HEK293 (cell line): ENCODE results near the gene UROD.
A peak's percentile ranks its signal among the peaks of the same experiment; 100 is the strongest.

ENCODE experiments used
- KLF9 ChIP-seq: fragments of 450-650 bp; formaldehyde crosslinking; IDR thresholded peaks from 2 replicates; pipeline ENCODE4 v1.5.1; 2016; ENCODE audit warnings: missing biosample characterization, missing genetic modification characterization, low read depth
- REPIN1 ChIP-seq: fragments of 450-650 bp; formaldehyde crosslinking; IDR thresholded peaks from 2 replicates; pipeline ENCODE4 v1.5.1; 2017; ENCODE audit warnings: missing biosample characterization, missing genetic modification characterization, low read depth
- SCRT1 ChIP-seq: fragments of 450-650 bp; formaldehyde crosslinking; IDR thresholded peaks from 2 replicates; pipeline ENCODE4 v1.5.1; 2016; ENCODE audit warnings: missing biosample characterization, missing genetic modification characterization, borderline replicate concordance
- SCRT2 ChIP-seq: fragments of 450-650 bp; formaldehyde crosslinking; IDR thresholded peaks from 2 replicates; pipeline ENCODE4 v1.5.1; 2016; ENCODE audit warnings: missing biosample characterization, missing genetic modification characterization
- SP7 ChIP-seq: fragments of 450-650 bp; formaldehyde crosslinking; IDR thresholded peaks from 2 replicates; pipeline ENCODE4 v1.5.1; 2016; ENCODE audit warnings: missing biosample characterization, missing genetic modification characterization
- ZBTB1 ChIP-seq: fragments of 450-650 bp; formaldehyde crosslinking; IDR thresholded peaks from 2 replicates; pipeline ENCODE4 v1.5.1; 2016; ENCODE audit warnings: missing biosample characterization, missing genetic modification characterization
- ZBTB8A ChIP-seq: fragments of 450-650 bp; formaldehyde crosslinking; IDR thresholded peaks from 2 replicates; pipeline ENCODE4 v1.5.1; 2016; ENCODE audit warnings: missing biosample characterization, missing genetic modification characterization
- ZEB2 ChIP-seq: fragments of 450-650 bp; formaldehyde crosslinking; IDR thresholded peaks from 2 replicates; pipeline ENCODE4 v1.5.1; 2016; ENCODE audit warnings: missing biosample characterization, missing genetic modification characterization
- ZNF112 ChIP-seq: fragments of 450-650 bp; formaldehyde crosslinking; IDR thresholded peaks from 2 replicates; pipeline ENCODE4 v1.5.0; 2017; ENCODE audit warnings: missing biosample characterization, missing genetic modification characterization
- ZNF114 ChIP-seq: fragments of 450-650 bp; formaldehyde crosslinking; IDR thresholded peaks from 2 replicates; pipeline ENCODE4 v1.5.0; 2017; ENCODE audit warnings: missing biosample characterization, missing genetic modification characterization
- ZNF138 ChIP-seq: fragments of 450-650 bp; formaldehyde crosslinking; IDR thresholded peaks from 2 replicates; pipeline ENCODE4 v1.5.1; 2016; ENCODE audit warnings: missing biosample characterization, missing genetic modification characterization, borderline replicate concordance
- ZNF140 ChIP-seq: fragments of 450-650 bp; formaldehyde crosslinking; IDR thresholded peaks from 2 replicates; pipeline ENCODE4 v1.5.1; 2016; ENCODE audit warnings: missing biosample characterization, missing genetic modification characterization
- ZNF175 ChIP-seq: fragments of 450-650 bp; formaldehyde crosslinking; IDR thresholded peaks from 2 replicates; pipeline ENCODE4 v1.5.1; 2016; ENCODE audit warnings: missing biosample characterization, missing genetic modification characterization
- ZNF266 ChIP-seq: fragments of 450-650 bp; formaldehyde crosslinking; IDR thresholded peaks from 2 replicates; pipeline ENCODE4 v1.5.1; 2016; ENCODE audit warnings: missing biosample characterization, missing genetic modification characterization, low read depth
- ZNF324 ChIP-seq: fragments of 450-650 bp; formaldehyde crosslinking; IDR thresholded peaks from 2 replicates; pipeline ENCODE4 v1.5.1; 2016; ENCODE audit warnings: missing biosample characterization, missing genetic modification characterization
- ZNF473 ChIP-seq: fragments of 450-650 bp; formaldehyde crosslinking; IDR thresholded peaks from 2 replicates; pipeline ENCODE4 v1.5.1; 2017; ENCODE audit warnings: missing biosample characterization, missing genetic modification characterization
- ZNF514 ChIP-seq: fragments of 450-650 bp; formaldehyde crosslinking; IDR thresholded peaks from 2 replicates; pipeline ENCODE4 v1.5.1; 2016; ENCODE audit warnings: missing biosample characterization, missing genetic modification characterization
- ZNF548 ChIP-seq: fragments of 450-650 bp; formaldehyde crosslinking; IDR thresholded peaks from 2 replicates; pipeline ENCODE4 v1.5.1; 2016; ENCODE audit warnings: missing biosample characterization, missing genetic modification characterization
- ZNF549 ChIP-seq: fragments of 450-650 bp; IDR thresholded peaks from 2 replicates; pipeline ENCODE4 v1.5.1; 2018; ENCODE audit warnings: missing biosample characterization, missing genetic modification characterization, mild to moderate bottlenecking, inconsistent platforms, moderate library complexity
- ZNF600 ChIP-seq: fragments of 450-650 bp; formaldehyde crosslinking; IDR thresholded peaks from 2 replicates; pipeline ENCODE4 v1.5.1; 2016; ENCODE audit warnings: missing biosample characterization, missing genetic modification characterization
- ZNF664 ChIP-seq: fragments of 450-650 bp; formaldehyde crosslinking; IDR thresholded peaks from 2 replicates; pipeline ENCODE4 v1.5.1; 2016; ENCODE audit warnings: missing biosample characterization, missing genetic modification characterization
- ZNF701 ChIP-seq: fragments of 450-650 bp; formaldehyde crosslinking; IDR thresholded peaks from 2 replicates; pipeline ENCODE4 v1.5.1; 2016; ENCODE audit warnings: missing biosample characterization, missing genetic modification characterization
- ZNF837 ChIP-seq: fragments of 450-650 bp; formaldehyde crosslinking; IDR thresholded peaks from 2 replicates; pipeline ENCODE4 v1.5.1; 2016; ENCODE audit warnings: missing biosample characterization, missing genetic modification characterization
- ZNF843 ChIP-seq: fragments of 450-650 bp; formaldehyde crosslinking; IDR thresholded peaks from 2 replicates; pipeline ENCODE4 v1.5.1; 2016; ENCODE audit warnings: missing biosample characterization, missing genetic modification characterization
- TF ChIP-seq, protein P1 (sequence below): fragments of 450-650 bp; formaldehyde crosslinking; IDR thresholded peaks from 2 replicates; pipeline ENCODE4 v1.5.1; 2016; ENCODE audit warnings: missing biosample characterization, missing genetic modification characterization
- TF ChIP-seq, protein P2 (sequence below): fragments of 450-650 bp; formaldehyde crosslinking; IDR thresholded peaks from 2 replicates; pipeline ENCODE4; 2016; ENCODE audit warnings: missing biosample characterization, missing genetic modification characterization
- TF ChIP-seq, protein P3 (sequence below): fragments of 450-650 bp; formaldehyde crosslinking; IDR thresholded peaks from 2 replicates; pipeline ENCODE4 v1.5.1; 2016; ENCODE audit warnings: missing biosample characterization, missing genetic modification characterization
- TF ChIP-seq, protein P4 (sequence below): fragments of 450-650 bp; formaldehyde crosslinking; IDR thresholded peaks from 2 replicates; pipeline ENCODE4 v1.5.1; 2016; ENCODE audit warnings: missing biosample characterization, missing genetic modification characterization
- TF ChIP-seq, protein P5 (sequence below): fragments of 450-650 bp; formaldehyde crosslinking; IDR thresholded peaks from 2 replicates; pipeline ENCODE4 v1.5.1; 2016; ENCODE audit warnings: missing biosample characterization, missing genetic modification characterization
- TF ChIP-seq, protein P6 (sequence below): fragments of 450-650 bp; formaldehyde crosslinking; IDR thresholded peaks from 2 replicates; pipeline ENCODE4 v1.5.1; 2016; ENCODE audit warnings: missing biosample characterization, missing genetic modification characterization, low read depth
- TF ChIP-seq, protein P7 (sequence below): fragments of 450-650 bp; formaldehyde crosslinking; IDR thresholded peaks from 2 replicates; pipeline ENCODE4 v1.5.1; 2016; ENCODE audit warnings: missing biosample characterization, missing genetic modification characterization

UROD gene

DNA sequence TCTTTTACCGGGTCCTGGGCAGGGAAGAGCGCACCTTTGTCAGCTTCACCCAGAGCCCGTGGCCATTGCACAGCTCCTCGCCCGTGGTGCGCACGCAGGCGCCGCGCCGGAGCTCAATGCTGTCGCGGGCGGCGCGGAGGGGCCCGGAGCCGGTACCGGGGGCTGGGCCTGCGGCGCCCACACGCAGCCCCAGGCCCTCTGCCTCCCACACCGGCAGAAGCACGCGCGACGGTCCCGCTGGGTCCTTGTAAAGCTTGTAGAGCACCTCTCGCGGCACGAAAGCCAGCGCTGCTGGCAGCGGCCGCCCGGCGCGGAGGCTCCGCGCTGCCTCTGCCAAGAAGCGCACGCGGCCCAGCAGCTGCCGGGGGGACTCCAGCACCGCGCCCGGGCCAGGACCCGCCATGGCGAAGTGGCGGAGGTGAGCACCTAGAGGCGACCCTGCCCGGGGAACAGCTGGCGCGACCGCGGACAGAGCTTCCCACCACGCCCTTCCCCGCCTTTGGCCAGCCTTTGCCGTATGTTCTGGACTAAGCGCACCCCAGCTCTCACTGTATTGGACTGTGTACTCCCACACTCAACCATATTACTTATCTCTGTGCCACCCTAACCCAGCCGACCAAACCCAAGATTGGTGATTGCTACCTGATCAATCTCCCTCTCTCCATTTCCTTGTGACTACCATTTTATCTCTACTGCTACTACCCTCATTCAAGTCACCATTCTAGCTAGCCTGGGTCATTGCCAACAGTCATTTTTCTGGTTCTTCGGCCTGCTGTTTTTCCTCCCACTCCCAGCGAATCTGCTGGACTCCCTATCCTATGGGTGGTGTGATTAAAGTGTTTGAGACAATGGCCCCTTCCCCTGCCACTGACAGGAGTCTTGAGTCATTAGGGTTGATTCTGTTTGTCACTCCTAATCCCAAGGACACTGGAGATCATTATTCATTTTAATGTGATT is 921 bp upstream of the UROD start, which contains the start of gene HECTD3 (continued):
- TF ChIP-seq ZNF600 (tag by site-specific recombination) = peak; percentile 86
- TF ChIP-seq SCRT1 (tag by site-specific recombination) = no peak
- TF ChIP-seq, protein P1, sequence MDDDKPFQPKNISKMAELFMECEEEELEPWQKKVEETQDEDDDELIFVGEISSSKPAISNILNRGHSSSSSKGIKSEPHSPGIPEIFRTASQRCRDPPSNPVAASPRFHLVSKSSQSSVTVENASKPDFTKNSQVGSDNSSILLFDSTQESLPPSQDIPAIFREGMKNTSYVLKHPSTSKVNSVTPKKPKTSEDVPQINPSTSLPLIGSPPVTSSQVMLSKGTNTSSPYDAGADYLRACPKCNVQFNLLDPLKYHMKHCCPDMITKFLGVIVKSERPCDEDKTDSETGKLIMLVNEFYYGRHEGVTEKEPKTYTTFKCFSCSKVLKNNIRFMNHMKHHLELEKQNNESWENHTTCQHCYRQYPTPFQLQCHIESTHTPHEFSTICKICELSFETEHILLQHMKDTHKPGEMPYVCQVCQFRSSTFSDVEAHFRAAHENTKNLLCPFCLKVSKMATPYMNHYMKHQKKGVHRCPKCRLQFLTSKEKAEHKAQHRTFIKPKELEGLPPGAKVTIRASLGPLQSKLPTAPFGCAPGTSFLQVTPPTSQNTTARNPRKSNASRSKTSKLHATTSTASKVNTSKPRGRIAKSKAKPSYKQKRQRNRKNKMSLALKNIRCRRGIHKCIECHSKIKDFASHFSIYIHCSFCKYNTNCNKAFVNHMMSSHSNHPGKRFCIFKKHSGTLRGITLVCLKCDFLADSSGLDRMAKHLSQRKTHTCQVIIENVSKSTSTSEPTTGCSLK = no peak
- peak; percentile 53; the same call in 1 of the 2 replicates for TF ChIP-seq ZNF324 (tag by site-specific recombination)
- no peak for TF ChIP-seq ZNF701 (tag by site-specific recombination)
- TF ChIP-seq ZNF843 (tag by site-specific recombination) = no peak
- peak; percentile 90 for TF ChIP-seq KLF9 (tag by site-specific recombination)
- TF ChIP-seq SP7 (tag by site-specific recombination) = peak; percentile 20; the same call in 1 of the 2 replicates
- 0 out of 2 replicates have a peak, but pooled peaks have one; percentile 32 for TF ChIP-seq ZEB2
- TF ChIP-seq ZNF140 (tag by site-specific recombination) = no peak
- peak; percentile 45; the same call in 1 of the 2 replicates for TF ChIP-seq ZBTB8A
- no peak for TF ChIP-seq ZNF548 (tag by site-specific recombination)
- no peak for TF ChIP-seq ZNF514 (tag by site-specific recombination)
- no peak for TF ChIP-seq ZNF112 (tag by site-specific recombination)
- TF ChIP-seq, protein P2, sequence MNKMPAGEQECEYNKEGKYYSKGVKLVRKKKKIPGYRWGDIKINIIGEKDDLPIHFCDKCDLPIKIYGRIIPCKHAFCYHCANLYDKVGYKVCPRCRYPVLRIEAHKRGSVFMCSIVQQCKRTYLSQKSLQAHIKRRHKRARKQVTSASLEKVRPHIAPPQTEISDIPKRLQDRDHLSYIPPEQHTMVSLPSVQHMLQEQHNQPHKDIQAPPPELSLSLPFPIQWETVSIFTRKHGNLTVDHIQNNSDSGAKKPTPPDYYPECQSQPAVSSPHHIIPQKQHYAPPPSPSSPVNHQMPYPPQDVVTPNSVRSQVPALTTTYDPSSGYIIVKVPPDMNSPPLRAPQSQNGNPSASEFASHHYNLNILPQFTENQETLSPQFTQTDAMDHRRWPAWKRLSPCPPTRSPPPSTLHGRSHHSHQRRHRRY (tag by site-specific recombination) = no peak
- no peak for TF ChIP-seq ZNF549 (tag by site-specific recombination)
- TF ChIP-seq, protein P3, sequence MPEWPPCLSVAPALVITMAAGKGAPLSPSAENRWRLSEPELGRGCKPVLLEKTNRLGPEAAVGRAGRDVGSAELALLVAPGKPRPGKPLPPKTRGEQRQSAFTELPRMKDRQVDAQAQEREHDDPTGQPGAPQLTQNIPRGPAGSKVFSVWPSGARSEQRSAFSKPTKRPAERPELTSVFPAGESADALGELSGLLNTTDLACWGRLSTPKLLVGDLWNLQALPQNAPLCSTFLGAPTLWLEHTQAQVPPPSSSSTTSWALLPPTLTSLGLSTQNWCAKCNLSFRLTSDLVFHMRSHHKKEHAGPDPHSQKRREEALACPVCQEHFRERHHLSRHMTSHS (tag by site-specific recombination) = no peak
- TF ChIP-seq ZNF473 (tag by site-specific recombination) = no peak
- 0 out of 2 replicates have a peak, but pooled peaks have one; percentile 67 for TF ChIP-seq REPIN1 (tag by site-specific recombination)
- no peak for TF ChIP-seq ZBTB1 (tag by site-specific recombination)
- TF ChIP-seq ZNF138 (tag by site-specific recombination) = no peak
- TF ChIP-seq, protein P4, sequence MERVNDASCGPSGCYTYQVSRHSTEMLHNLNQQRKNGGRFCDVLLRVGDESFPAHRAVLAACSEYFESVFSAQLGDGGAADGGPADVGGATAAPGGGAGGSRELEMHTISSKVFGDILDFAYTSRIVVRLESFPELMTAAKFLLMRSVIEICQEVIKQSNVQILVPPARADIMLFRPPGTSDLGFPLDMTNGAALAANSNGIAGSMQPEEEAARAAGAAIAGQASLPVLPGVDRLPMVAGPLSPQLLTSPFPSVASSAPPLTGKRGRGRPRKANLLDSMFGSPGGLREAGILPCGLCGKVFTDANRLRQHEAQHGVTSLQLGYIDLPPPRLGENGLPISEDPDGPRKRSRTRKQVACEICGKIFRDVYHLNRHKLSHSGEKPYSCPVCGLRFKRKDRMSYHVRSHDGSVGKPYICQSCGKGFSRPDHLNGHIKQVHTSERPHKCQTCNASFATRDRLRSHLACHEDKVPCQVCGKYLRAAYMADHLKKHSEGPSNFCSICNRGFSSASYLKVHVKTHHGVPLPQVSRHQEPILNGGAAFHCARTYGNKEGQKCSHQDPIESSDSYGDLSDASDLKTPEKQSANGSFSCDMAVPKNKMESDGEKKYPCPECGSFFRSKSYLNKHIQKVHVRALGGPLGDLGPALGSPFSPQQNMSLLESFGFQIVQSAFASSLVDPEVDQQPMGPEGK (tag by site-specific recombination) = 0 out of 2 replicates have a peak, but pooled peaks have one; percentile 11
- no peak for TF ChIP-seq ZNF266 (tag by site-specific recombination)
- TF ChIP-seq ZNF175 (tag by site-specific recombination) = no peak
- no peak; the same call in 1 of the 2 replicates for TF ChIP-seq ZNF664 (tag by site-specific recombination)
- TF ChIP-seq SCRT2 (tag by site-specific recombination) = no peak
- TF ChIP-seq, protein P5, sequence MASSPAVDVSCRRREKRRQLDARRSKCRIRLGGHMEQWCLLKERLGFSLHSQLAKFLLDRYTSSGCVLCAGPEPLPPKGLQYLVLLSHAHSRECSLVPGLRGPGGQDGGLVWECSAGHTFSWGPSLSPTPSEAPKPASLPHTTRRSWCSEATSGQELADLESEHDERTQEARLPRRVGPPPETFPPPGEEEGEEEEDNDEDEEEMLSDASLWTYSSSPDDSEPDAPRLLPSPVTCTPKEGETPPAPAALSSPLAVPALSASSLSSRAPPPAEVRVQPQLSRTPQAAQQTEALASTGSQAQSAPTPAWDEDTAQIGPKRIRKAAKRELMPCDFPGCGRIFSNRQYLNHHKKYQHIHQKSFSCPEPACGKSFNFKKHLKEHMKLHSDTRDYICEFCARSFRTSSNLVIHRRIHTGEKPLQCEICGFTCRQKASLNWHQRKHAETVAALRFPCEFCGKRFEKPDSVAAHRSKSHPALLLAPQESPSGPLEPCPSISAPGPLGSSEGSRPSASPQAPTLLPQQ (tag by site-specific recombination) = no peak; the same call in 1 of the 2 replicates
- no peak for TF ChIP-seq ZNF837 (tag by site-specific recombination)
- TF ChIP-seq, protein P6, sequence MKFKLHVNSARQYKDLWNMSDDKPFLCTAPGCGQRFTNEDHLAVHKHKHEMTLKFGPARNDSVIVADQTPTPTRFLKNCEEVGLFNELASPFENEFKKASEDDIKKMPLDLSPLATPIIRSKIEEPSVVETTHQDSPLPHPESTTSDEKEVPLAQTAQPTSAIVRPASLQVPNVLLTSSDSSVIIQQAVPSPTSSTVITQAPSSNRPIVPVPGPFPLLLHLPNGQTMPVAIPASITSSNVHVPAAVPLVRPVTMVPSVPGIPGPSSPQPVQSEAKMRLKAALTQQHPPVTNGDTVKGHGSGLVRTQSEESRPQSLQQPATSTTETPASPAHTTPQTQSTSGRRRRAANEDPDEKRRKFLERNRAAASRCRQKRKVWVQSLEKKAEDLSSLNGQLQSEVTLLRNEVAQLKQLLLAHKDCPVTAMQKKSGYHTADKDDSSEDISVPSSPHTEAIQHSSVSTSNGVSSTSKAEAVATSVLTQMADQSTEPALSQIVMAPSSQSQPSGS (tag by site-specific recombination) = no peak
- no peak for TF ChIP-seq ZNF114 (tag by site-specific recombination)
- TF ChIP-seq, protein P7, sequence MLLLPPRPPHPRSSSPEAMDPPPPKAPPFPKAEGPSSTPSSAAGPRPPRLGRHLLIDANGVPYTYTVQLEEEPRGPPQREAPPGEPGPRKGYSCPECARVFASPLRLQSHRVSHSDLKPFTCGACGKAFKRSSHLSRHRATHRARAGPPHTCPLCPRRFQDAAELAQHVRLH = no peak
